Measurements from ENCODE around the gene INSR.

The INSR gene

DNA sequence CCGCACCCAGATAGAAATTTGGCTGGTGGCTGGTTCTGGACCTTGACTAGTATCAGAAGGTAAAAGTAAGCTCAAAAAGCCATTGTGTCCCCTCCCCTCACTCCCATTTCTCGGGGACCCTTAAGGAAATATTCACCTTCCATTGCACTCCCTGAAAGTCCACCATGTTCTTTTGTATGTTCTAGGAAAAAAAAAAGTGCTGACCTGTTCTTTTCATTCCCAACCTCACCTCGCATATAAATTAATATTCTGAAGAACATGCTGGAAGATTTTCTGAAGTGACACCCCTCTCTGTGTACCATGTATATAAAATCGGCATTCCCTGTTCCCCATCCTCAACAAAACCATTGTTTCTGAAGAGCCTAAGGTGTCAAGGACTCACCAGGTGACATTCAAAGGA, 181.5 kb downstream of the INSR start:
- Histone ChIP-seq H3K27me3 (ENCODE audit: control insufficient read depth, insufficient read depth, low read length) (no peaks in the 10 kb centered on the region), H3K36me3 (ENCODE audit: control insufficient read depth, insufficient read depth, low read length) (peaks cover 15% of the 10 kb centered on the region; the same call in 1 of the 2 replicates), H3K9ac (ENCODE audit: low read length) (no peak overlapping the region), H3K27ac (ENCODE audit: low read depth, low read length) (no peak overlapping the region), H3K9me3 (ENCODE audit: control insufficient read depth, insufficient read depth, low read depth, low read length) (peaks cover 14% of the 10 kb centered on the region), H3K4me3 (ENCODE audit: low read depth, low read length) (no peak overlapping the region), H3K4me1 (ENCODE audit: control insufficient read depth, insufficient read depth, low read length) (0 out of 2 replicates have a peak, but pooled peaks cover 5% of the 10 kb centered on the region)

DNA sequence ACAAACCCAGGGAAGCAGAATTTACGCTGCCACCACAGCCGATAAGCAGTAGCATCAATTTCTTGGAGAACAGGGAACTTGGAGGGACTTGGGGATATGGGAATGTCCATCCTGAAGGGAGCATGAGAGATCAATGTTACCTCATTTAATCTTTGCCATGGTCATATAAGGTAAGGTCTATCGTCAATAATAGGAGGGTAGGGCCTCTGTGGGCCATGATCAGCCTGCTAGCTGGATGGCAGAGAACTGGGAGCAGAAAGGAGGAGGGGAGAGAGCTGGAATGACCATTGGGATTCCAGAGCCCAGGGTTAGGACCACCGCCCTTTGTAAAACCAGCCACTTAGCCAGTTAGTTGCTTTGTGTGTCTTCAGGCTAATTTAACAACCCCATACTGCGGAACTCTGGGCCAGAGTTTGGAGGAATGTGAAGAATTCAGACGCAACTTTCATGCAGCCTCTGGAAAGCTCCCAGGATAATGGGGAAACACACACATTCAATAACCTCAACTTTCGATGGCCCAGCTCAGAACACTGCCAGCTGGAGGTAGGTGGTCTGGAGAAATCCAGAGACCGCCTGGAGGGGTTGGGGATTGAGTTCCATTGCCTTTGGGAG, 184.4 kb downstream of the INSR start:
- Histone ChIP-seq H3K9me3 (ENCODE audit: control insufficient read depth, insufficient read depth, low read depth, low read length) (peaks cover 26% of the 10 kb centered on the region), H3K27me3 (ENCODE audit: control insufficient read depth, insufficient read depth, low read length) (no peaks in the 10 kb centered on the region), H3K4me3 (ENCODE audit: low read depth, low read length) (no peak overlapping the region), H3K36me3 (ENCODE audit: control insufficient read depth, insufficient read depth, low read length) (0 out of 2 replicates have a peak, but pooled peaks cover 3% of the 10 kb centered on the region), H3K4me1 (ENCODE audit: control insufficient read depth, insufficient read depth, low read length) (0 out of 2 replicates have a peak, but pooled peaks cover 5% of the 10 kb centered on the region), H3K27ac (ENCODE audit: low read depth, low read length) (0 out of 2 replicates have a peak overlapping the region, but pooled peaks have one; percentile 8), H3K9ac (ENCODE audit: low read length) (no peak overlapping the region)

DNA sequence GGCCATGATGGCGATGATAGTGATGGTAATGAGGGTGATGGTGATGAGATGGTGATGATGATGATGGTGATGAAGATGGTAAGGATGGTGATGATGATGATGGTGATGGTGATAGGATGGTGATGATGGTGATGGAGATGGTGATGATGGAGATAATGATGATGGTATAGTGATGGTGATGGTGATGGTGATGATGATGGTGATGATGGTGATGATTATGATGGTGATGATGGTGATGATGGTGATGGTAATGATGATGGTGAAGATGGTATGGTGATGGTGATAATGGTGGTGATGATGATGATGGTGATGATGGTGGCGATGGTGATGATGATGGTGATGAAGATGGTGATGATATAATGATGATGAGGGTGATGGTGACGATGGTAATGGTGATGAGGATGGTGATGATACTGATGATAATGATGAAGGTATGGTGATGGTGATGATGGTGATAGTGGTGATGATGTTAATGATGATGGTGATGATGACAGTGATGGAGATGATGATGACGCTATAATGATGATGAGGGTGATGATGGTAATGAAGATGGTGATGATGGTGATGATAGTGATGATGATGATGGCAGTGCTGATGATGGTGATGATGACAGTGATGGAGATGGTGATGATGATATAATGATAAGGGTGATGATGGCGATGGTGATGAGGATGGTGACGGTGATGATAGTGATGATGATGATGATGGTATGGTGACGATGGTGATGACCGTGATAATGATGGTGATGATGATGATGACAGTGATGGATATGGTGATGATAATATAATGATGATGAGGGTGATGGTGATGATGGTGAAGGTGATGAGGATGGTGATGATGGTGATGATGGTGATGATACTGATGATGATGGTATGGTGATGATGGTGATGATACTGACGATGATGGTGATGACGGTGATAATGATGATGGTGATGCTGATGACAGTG, 187.2 kb downstream of the INSR start:
- 0 out of 2 replicates have a peak, but pooled peaks cover 5% of the 10 kb centered on the region for H3K4me1 ChIP-seq (ENCODE audit: control insufficient read depth, insufficient read depth, low read length)
- no peaks in the 10 kb centered on the region for H3K36me3 ChIP-seq (ENCODE audit: control insufficient read depth, insufficient read depth, low read length)
- peaks cover 21% of the 10 kb centered on the region for H3K9me3 ChIP-seq (ENCODE audit: control insufficient read depth, insufficient read depth, low read depth, low read length)
- no peak overlapping the region for H3K9ac ChIP-seq (ENCODE audit: low read length)
- no peak overlapping the region for H3K27ac ChIP-seq (ENCODE audit: low read depth, low read length)
- H3K27me3 ChIP-seq (ENCODE audit: control insufficient read depth, insufficient read depth, low read length): no peaks in the 10 kb centered on the region
- no peak overlapping the region for H3K4me3 ChIP-seq (ENCODE audit: low read depth, low read length)

DNA sequence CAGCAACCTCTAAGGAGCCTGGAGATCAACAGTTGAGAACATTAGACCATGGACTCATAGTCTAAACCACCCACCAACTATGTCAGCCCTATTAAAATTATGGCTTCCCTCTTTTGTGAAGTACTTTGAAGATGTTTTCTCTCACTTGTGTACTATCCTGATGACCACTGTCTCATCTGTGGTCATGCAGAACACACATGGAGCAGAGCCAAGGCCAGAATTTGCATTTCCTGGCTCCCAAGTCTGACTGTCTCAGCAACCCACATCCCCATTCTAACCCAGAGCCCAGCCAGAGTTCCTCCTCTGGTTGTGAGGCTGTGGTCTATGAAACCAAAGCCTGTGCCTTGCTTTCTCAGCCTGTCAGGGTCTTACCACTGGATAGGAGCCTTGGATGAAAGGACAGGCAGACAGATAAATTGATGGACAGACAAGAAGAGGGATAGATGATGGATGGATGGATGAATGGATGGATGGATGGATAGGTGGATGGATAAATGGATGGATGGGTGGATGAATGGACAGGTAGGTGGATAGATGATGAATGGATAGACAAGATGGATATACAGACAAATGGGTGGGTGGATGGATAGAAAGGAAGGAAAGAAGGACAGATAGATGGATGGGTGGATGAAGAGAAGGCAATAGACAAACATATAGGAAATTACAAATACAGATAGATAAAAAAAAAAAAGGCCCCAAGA, 189.3 kb downstream of the INSR start:
- Histone ChIP-seq H3K27me3 (ENCODE audit: control insufficient read depth, insufficient read depth, low read length) (no peaks in the 10 kb centered on the region), H3K9me3 (ENCODE audit: control insufficient read depth, insufficient read depth, low read depth, low read length) (peaks cover 21% of the 10 kb centered on the region), H3K27ac (ENCODE audit: low read depth, low read length) (no peak overlapping the region), H3K4me3 (ENCODE audit: low read depth, low read length) (no peak overlapping the region), H3K9ac (ENCODE audit: low read length) (no peak overlapping the region), H3K36me3 (ENCODE audit: control insufficient read depth, insufficient read depth, low read length) (no peaks in the 10 kb centered on the region), H3K4me1 (ENCODE audit: control insufficient read depth, insufficient read depth, low read length) (0 out of 2 replicates have a peak, but pooled peaks cover 5% of the 10 kb centered on the region)

DNA sequence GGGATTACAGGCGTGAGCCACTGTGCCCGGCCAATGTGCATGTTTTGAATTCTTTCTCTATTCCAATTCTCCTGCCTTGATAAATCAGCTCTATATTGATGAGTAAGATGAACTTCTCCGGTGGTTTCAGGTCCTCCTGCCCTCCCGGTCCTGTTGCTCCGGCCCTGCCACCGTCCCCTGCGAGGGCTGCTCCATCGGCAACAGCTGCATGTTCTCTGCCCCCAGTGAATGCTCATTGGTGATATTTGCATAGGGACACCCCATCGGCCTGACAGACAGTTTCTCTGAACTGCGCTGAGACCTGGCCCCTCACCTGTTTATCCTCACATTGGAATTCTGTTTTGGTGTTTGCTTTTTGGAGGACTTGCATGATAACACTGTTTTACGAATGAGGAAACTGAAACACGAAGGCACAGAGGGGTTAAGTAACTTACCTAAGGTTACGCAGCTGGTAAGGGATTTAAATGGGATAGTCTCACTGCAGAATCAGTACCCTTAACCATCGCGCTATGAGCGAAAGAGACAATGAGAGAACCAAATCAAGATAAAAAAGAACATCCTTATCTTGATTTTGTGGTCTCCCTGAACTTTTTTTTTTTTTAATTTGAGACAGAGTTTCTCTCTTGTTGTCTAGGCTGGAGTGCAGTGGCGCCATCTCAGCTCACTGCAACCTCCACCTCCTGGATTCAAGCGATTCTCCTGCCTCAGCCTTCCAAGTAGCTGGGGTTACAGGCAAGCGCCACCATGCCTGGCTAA, 192.5 kb downstream of the INSR start:
- Histone ChIP-seq H3K36me3 (ENCODE audit: control insufficient read depth, insufficient read depth, low read length) (no peaks in the 10 kb centered on the region; the same call in 1 of the 2 replicates), H3K27me3 (ENCODE audit: control insufficient read depth, insufficient read depth, low read length) (no peaks in the 10 kb centered on the region), H3K4me3 (ENCODE audit: low read depth, low read length) (no peak overlapping the region), H3K9ac (ENCODE audit: low read length) (no peak overlapping the region), H3K4me1 (ENCODE audit: control insufficient read depth, insufficient read depth, low read length) (no peaks in the 10 kb centered on the region), H3K27ac (ENCODE audit: low read depth, low read length) (no peak overlapping the region), H3K9me3 (ENCODE audit: control insufficient read depth, insufficient read depth, low read depth, low read length) (peaks cover 14% of the 10 kb centered on the region)

DNA sequence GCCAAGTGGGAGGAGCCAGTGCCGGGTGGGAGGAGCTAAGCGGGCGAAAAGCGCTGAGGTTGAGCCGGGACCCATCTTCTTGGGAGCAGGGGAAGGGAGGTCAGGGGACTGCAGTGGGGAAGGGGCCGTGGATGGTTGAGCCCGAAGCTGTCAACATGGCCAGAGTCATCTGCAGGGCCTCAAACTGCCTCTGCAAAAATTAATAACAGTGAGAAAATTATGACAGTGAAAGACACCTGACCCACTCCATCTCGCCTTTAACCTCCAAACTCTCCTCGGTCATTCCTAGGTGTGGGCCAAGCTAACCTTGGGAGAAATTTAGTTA, 194.7 kb downstream of the INSR start:
- Histone ChIP-seq H3K36me3 (ENCODE audit: control insufficient read depth, insufficient read depth, low read length) (peaks cover 2% of the 10 kb centered on the region), H3K4me3 (ENCODE audit: low read depth, low read length) (peak overlapping the region; percentile 75), H3K9ac (ENCODE audit: low read length) (peak overlapping the region; percentile 88), H3K27ac (ENCODE audit: low read depth, low read length) (no peak overlapping the region), H3K27me3 (ENCODE audit: control insufficient read depth, insufficient read depth, low read length) (no peaks in the 10 kb centered on the region), H3K4me1 (ENCODE audit: control insufficient read depth, insufficient read depth, low read length) (no peaks in the 10 kb centered on the region), H3K9me3 (ENCODE audit: control insufficient read depth, insufficient read depth, low read depth, low read length) (peaks cover 26% of the 10 kb centered on the region)

DNA sequence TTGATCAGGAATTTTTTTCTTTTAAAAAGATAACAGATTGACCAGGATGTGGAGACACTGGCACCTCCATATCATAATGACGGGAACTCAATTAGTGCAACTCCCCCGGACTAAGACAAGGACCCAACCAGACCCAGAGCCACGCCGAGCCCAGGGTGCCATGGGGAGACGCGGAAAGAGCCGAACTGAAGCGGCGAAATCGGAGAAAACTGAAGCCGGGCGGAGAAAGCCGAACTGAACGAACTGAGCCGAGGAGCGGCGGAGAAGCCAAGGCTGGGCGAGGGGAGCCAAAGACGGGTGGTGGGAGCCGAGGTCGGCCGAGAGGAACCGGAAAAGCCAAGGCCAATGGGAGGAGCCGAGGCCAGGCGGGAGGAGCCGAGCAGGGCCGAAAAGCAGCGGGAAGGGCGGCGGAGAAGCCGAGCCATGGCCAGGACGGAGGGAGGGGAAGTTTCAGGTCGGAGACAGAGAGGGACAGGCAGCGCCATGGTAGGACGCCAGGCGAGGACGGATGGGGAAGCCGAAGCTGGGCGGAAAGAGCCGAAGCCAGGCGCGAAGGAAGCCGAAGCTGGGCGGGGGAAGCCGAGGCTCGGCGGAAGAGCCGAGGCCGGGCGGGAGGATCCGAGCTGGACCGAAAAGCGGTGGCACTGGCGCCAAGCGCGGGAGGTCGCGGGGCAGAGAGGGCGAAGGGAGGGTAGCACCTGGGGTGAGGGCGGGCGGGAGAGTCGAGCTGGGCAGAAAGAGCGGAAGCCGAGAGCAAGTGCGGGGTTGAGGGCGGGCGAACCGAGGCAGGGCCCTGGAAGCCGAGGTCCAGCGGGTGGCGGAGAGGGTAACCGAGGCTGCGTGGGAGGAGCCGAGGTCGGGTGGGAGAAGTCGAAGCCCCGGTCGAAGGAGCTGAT, 195.3 kb downstream of the INSR start:
- Histone ChIP-seq H3K9ac (ENCODE audit: low read length) (peak overlapping the region; percentile 88), H3K27ac (ENCODE audit: low read depth, low read length) (peak overlapping the region; percentile 63), H3K4me3 (ENCODE audit: low read depth, low read length) (peak overlapping the region; percentile 75)

DNA sequence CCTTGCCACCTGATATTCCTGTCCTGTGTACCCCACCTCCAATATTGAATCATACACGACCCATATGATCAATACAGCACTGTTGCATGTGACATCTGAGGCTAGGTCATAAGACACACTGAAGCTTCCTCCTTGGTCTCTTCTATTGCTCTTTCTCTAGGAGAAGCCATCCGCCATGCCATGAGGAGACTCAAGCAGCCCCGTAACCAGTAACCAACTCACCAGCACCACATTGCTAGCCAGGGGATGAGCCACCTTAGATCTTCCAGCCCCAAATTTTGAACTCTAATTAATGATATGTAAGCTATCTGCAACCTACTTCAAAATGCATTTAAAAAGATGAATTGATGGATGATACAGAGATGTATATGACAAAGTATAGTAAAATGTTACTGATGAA, 196.1 kb downstream of the INSR start:
- Histone ChIP-seq H3K27ac (ENCODE audit: low read depth, low read length) (0 out of 2 replicates have a peak overlapping the region, but pooled peaks have one; percentile 63), H3K4me1 (ENCODE audit: control insufficient read depth, insufficient read depth, low read length) (no peaks in the 10 kb centered on the region), H3K9ac (ENCODE audit: low read length) (no peak overlapping the region), H3K9me3 (ENCODE audit: control insufficient read depth, insufficient read depth, low read depth, low read length) (peaks cover 36% of the 10 kb centered on the region), H3K4me3 (ENCODE audit: low read depth, low read length) (peak overlapping the region; percentile 75), H3K27me3 (ENCODE audit: control insufficient read depth, insufficient read depth, low read length) (no peaks in the 10 kb centered on the region), H3K36me3 (ENCODE audit: control insufficient read depth, insufficient read depth, low read length) (peaks cover 2% of the 10 kb centered on the region)

More for the DNA sequence above, 195.3 kb downstream of the INSR start:
- peaks cover 2% of the 10 kb centered on the region for H3K36me3 ChIP-seq (ENCODE audit: control insufficient read depth, insufficient read depth, low read length)
- H3K27me3 ChIP-seq (ENCODE audit: control insufficient read depth, insufficient read depth, low read length): no peaks in the 10 kb centered on the region
- H3K9me3 ChIP-seq (ENCODE audit: control insufficient read depth, insufficient read depth, low read depth, low read length): peaks cover 30% of the 10 kb centered on the region
- no peaks in the 10 kb centered on the region for H3K4me1 ChIP-seq (ENCODE audit: control insufficient read depth, insufficient read depth, low read length)

DNA sequence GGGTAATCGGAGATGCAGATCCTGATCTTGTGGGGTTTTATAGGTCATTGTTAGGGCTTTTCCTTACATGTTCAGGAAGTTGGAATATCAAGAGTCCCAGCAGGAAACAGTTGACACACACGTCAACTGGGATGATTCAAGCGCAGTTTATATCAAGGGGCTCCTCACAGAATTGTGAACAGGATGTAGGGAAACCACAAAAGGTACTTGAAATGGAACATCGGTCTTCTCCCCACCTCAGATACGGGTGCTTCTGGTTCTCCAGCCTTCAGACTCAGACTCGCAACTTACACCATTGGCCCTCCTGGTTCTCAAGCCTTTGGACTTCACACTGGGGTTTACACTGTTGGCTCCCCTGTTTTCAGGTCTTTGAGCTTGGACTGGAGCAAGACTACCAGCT, 205.2 kb downstream of the INSR start:
- Histone ChIP-seq H3K9ac (ENCODE audit: low read length) (no peak overlapping the region), H3K36me3 (ENCODE audit: control insufficient read depth, insufficient read depth, low read length) (peaks cover 52% of the 10 kb centered on the region), H3K27me3 (ENCODE audit: control insufficient read depth, insufficient read depth, low read length) (no peaks in the 10 kb centered on the region), H3K27ac (ENCODE audit: low read depth, low read length) (no peak overlapping the region), H3K4me3 (ENCODE audit: low read depth, low read length) (no peak overlapping the region), H3K4me1 (ENCODE audit: control insufficient read depth, insufficient read depth, low read length) (no peaks in the 10 kb centered on the region), H3K9me3 (ENCODE audit: control insufficient read depth, insufficient read depth, low read depth, low read length) (peaks cover 79% of the 10 kb centered on the region)

All from HUES6 (cell line).